SU-DHL-6 (cell line): ENCODE measurements around the gene KCP.

Experiments used
- H2AFZ ChIP-seq: fragments of 200-600 bp; sonication (generic); 2 replicates; pipeline ENCODE4 v1.6.1; 2014; ENCODE audit warnings: low read depth, mild to moderate bottlenecking, moderate library complexity, mixed read lengths, antibody characterized with exemption, low read length; ENCODE audit not compliant: severe bottlenecking
- H3F3A ChIP-seq: fragments of 200-600 bp; shearing (Covaris generic); 2 replicates; pipeline ENCODE4 v1.6.0; 2016; ENCODE audit warnings: antibody characterized with exemption, mild to moderate bottlenecking; ENCODE audit not compliant: insufficient read depth
- H3K27ac ChIP-seq: fragments of 200-600 bp; sonication (generic); 2 replicates; pipeline ENCODE4 v1.5.1; 2016; ENCODE audit warnings: low read depth, mild to moderate bottlenecking, low read length, moderate library complexity, mixed read lengths
- H3K27me3 ChIP-seq: fragments of 200-600 bp; sonication (generic), shearing (Covaris generic); 2 replicates; pipeline ENCODE4 v1.6.0; 2014; ENCODE audit warnings: mild to moderate bottlenecking, low read length
- H3K36me3 ChIP-seq: fragments of 200-600 bp; sonication (generic); 2 replicates; pipeline ENCODE4 v1.6.1; 2014; ENCODE audit warnings: mild to moderate bottlenecking, low read length, mixed read lengths
- H3K4me2 ChIP-seq: fragments of 300-600, 200-600 bp; shearing (Covaris generic), sonication (generic); 2 replicates; pipeline ENCODE4 v1.6.0; 2014; ENCODE audit warnings: low read length, low read depth, mild to moderate bottlenecking; ENCODE audit not compliant: poor library complexity, severe bottlenecking
- H3K4me3 ChIP-seq: fragments of 200-600 bp; sonication (generic); 2 replicates; pipeline ENCODE4 v1.5.1; 2014; ENCODE audit warnings: antibody characterized with exemption, low read length, mild to moderate bottlenecking, mixed read lengths; ENCODE audit not compliant: insufficient read depth, poor library complexity, severe bottlenecking
- H3K79me2 ChIP-seq: fragments of 200-600 bp; sonication (generic); 2 replicates; pipeline ENCODE4 v1.6.1; 2014; ENCODE audit warnings: mild to moderate bottlenecking, low read length, moderate library complexity; ENCODE audit not compliant: insufficient read depth
- H3K9ac ChIP-seq: fragments of 200-600 bp; sonication (generic); 2 replicates; pipeline ENCODE4 v1.7.0; 2014; ENCODE audit warnings: mild to moderate bottlenecking, low read length
- H3K9me2 ChIP-seq: fragments of 200-600 bp; sonication (generic); replicated peaks from 2 replicates; pipeline ENCODE4 v1.6.1; 2014; ENCODE audit warnings: low read length; ENCODE audit not compliant: insufficient read depth
- H3K9me3 ChIP-seq: fragments of 200-600 bp; sonication (generic); 2 replicates; pipeline ENCODE4 v1.6.1; 2014; ENCODE audit warnings: low read length, mixed read lengths; ENCODE audit not compliant: insufficient read depth
- H4K20me1 ChIP-seq: fragments of 200-600 bp; sonication (generic); 2 replicates; pipeline ENCODE4 v1.6.1; 2014; ENCODE audit warnings: low read depth, mild to moderate bottlenecking, antibody characterized with exemption, low read length, moderate library complexity, mixed read lengths
- EZH2phosphoT487 ChIP-seq: fragments of 200-600 bp; sonication (generic), shearing (Covaris generic); conservative IDR thresholded peaks from 2 replicates; pipeline ENCODE4 v1.6.1; 2018; ENCODE audit warnings: mild to moderate bottlenecking, antibody characterized with exemption, low read length, moderate library complexity, mixed read lengths
- TF ChIP-seq, protein P1 (sequence below): fragments of 200-600 bp; sonication (generic); IDR thresholded peaks from one replicate; pipeline ENCODE4 v1.5.1; 2017; ENCODE audit warnings: antibody characterized with exemption, mild to moderate bottlenecking, low read length, moderate library complexity; ENCODE audit not compliant: insufficient read depth, poor library complexity, severe bottlenecking

The KCP gene

GRCh38 chr7:128827971-128828711 lies 82.4 kb downstream of the KCP start:
- no peak overlapping the region for H3K9ac ChIP-seq
- H3K4me2 ChIP-seq, result no peak overlapping the region
- TF ChIP-seq, protein P1, sequence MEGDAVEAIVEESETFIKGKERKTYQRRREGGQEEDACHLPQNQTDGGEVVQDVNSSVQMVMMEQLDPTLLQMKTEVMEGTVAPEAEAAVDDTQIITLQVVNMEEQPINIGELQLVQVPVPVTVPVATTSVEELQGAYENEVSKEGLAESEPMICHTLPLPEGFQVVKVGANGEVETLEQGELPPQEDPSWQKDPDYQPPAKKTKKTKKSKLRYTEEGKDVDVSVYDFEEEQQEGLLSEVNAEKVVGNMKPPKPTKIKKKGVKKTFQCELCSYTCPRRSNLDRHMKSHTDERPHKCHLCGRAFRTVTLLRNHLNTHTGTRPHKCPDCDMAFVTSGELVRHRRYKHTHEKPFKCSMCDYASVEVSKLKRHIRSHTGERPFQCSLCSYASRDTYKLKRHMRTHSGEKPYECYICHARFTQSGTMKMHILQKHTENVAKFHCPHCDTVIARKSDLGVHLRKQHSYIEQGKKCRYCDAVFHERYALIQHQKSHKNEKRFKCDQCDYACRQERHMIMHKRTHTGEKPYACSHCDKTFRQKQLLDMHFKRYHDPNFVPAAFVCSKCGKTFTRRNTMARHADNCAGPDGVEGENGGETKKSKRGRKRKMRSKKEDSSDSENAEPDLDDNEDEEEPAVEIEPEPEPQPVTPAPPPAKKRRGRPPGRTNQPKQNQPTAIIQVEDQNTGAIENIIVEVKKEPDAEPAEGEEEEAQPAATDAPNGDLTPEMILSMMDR, result no peak
- TF ChIP-seq EZH2phosphoT487, result no peak

DNA sequence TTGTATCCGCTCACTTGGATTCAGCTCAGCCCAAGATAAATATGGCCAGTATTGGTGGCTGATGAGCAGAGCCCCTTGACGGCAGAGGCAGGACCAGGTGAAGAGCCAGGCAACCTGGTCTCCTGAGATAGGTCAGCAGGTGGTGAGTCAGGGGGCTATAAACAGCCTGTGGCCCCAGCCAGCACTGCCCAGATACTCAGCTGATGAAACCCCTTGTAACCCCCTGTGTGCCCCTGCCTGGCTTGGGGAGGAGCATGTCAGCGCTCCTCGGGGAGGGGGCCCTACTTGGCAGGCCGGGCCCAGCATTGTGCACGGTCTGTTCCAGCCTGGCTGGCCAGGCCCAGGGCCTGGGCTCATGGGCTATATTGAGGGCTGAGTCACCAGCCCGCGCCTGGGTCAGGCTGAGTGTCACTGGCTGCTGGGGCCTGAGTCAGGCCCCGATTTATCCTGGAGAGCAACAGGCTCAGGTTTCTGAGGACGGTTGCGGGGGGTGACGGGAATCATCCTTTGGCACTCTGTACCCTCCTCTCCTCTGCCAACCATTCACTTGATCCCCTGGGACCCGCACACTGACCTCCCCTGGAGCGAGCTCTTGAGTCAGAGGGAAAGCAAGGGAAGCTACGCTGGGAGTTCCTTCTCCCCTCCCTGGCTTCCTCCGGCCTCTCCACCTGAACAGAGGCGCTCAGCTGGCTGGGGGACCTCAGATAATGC lies 83.1 kb downstream of the KCP start:
- H3K9me2 ChIP-seq, result no peaks in the 10 kb centered on the region
- no peaks in the 10 kb centered on the region for H3K36me3 ChIP-seq
- no peaks in the 10 kb centered on the region for H3K27me3 ChIP-seq
- TF ChIP-seq EZH2phosphoT487, result no peak
- TF ChIP-seq, protein P1, result no peak
- H2AFZ ChIP-seq, result no peak overlapping the region
- no peak overlapping the region for H3K27ac ChIP-seq
- no peaks in the 10 kb centered on the region for H3K9me3 ChIP-seq
- H3K4me2 ChIP-seq, result no peak overlapping the region
- no peak overlapping the region for H3K4me3 ChIP-seq
- H3K79me2 ChIP-seq, result no peaks in the 10 kb centered on the region
- no peak overlapping the region for H3K9ac ChIP-seq
- H4K20me1 ChIP-seq, result no peaks in the 10 kb centered on the region
- no peaks in the 10 kb centered on the region for H3F3A ChIP-seq

More at GRCh38 chr7:128827971-128828711, 82.4 kb downstream of the KCP start:
- H3K27ac ChIP-seq, result no peak overlapping the region
- no peaks in the 10 kb centered on the region for H3K9me2 ChIP-seq
- no peaks in the 10 kb centered on the region for H3K79me2 ChIP-seq
- no peaks in the 10 kb centered on the region for H3K9me3 ChIP-seq
- no peak overlapping the region for H2AFZ ChIP-seq
- no peaks in the 10 kb centered on the region for H3K36me3 ChIP-seq
- H3K4me3 ChIP-seq, result no peak overlapping the region
- no peaks in the 10 kb centered on the region for H3F3A ChIP-seq
- no peaks in the 10 kb centered on the region for H3K27me3 ChIP-seq
- no peaks in the 10 kb centered on the region for H4K20me1 ChIP-seq

GRCh38 chr7:128826916-128827247 lies 83.6 kb downstream of the KCP start:
- no peaks in the 10 kb centered on the region for H3K27me3 ChIP-seq
- H4K20me1 ChIP-seq, result no peaks in the 10 kb centered on the region
- H3K9ac ChIP-seq, result no peak overlapping the region
- no peak overlapping the region for H3K27ac ChIP-seq
- H3K9me3 ChIP-seq, result no peaks in the 10 kb centered on the region
- H3K4me3 ChIP-seq, result no peak overlapping the region
- no peaks in the 10 kb centered on the region for H3K36me3 ChIP-seq
- TF ChIP-seq, protein P1, result no peak
- no peak for TF ChIP-seq EZH2phosphoT487
- H3K4me2 ChIP-seq, result no peak overlapping the region
- no peaks in the 10 kb centered on the region for H3K79me2 ChIP-seq
- no peaks in the 10 kb centered on the region for H3K9me2 ChIP-seq
- H3F3A ChIP-seq, result no peaks in the 10 kb centered on the region
- H2AFZ ChIP-seq, result no peak overlapping the region
